ENCODE measurements around the gene SIRPD.

DNA sequence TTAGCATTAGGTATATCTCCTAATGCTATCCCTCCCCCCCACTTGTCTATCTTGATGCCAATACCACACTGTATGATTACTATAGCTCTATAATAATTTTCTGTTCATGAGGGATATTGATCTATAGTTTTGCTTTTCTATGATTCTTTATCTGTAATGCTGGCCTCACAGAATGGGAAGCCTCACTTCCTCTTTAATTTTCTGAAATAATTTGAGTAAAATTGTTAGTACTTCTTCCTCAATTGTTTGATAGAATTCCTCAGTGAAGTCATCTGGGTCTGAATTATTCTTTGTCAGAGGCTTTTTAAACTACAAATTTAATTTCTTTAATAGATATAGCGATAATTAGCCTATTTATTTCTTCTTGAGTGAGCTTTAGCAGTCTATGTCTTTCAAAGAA lies 31.2 kb downstream of the SIRPD start:
- no peak for TF ChIP-seq ZFP30 (CRISPR knock-in tag; IDR thresholded peaks at IDR 0.05)
- no peak for TF ChIP-seq ESRRG (CRISPR knock-in tag; IDR thresholded peaks at IDR 0.05)
- no peak for TF ChIP-seq TCF4 (CRISPR knock-in tag; IDR thresholded peaks at IDR 0.05; ENCODE audit: borderline replicate concordance)
- no peak for TF ChIP-seq PATZ1 (CRISPR knock-in tag; IDR thresholded peaks at IDR 0.05; ENCODE audit: borderline replicate concordance)
- TF ChIP-seq ZFP3 (CRISPR knock-in tag; IDR thresholded peaks at IDR 0.05) = no peak
- TF ChIP-seq GLIS3 (CRISPR knock-in tag; IDR thresholded peaks at IDR 0.05) = no peak
- TF ChIP-seq ZC3H10 (CRISPR knock-in tag; IDR thresholded peaks at IDR 0.05) = no peak
- TF ChIP-seq, protein P1, sequence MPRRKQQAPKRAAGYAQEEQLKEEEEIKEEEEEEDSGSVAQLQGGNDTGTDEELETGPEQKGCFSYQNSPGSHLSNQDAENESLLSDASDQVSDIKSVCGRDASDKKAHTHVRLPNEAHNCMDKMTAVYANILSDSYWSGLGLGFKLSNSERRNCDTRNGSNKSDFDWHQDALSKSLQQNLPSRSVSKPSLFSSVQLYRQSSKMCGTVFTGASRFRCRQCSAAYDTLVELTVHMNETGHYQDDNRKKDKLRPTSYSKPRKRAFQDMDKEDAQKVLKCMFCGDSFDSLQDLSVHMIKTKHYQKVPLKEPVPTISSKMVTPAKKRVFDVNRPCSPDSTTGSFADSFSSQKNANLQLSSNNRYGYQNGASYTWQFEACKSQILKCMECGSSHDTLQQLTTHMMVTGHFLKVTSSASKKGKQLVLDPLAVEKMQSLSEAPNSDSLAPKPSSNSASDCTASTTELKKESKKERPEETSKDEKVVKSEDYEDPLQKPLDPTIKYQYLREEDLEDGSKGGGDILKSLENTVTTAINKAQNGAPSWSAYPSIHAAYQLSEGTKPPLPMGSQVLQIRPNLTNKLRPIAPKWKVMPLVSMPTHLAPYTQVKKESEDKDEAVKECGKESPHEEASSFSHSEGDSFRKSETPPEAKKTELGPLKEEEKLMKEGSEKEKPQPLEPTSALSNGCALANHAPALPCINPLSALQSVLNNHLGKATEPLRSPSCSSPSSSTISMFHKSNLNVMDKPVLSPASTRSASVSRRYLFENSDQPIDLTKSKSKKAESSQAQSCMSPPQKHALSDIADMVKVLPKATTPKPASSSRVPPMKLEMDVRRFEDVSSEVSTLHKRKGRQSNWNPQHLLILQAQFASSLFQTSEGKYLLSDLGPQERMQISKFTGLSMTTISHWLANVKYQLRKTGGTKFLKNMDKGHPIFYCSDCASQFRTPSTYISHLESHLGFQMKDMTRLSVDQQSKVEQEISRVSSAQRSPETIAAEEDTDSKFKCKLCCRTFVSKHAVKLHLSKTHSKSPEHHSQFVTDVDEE (CRISPR knock-in tag; IDR thresholded peaks at IDR 0.05) = no peak
- TF ChIP-seq CSDC2 (CRISPR knock-in tag; IDR thresholded peaks at IDR 0.05) = no peak
